Measurements from ENCODE around the gene SORCS1.

The SORCS1 gene

GRCh38 chr10:106982268-106982667, 182.2 kb downstream of the SORCS1 start:
- no peak for DNase-seq

GRCh38 chr10:106981452-106982075, 182.9 kb downstream of the SORCS1 start:
- DNase-seq: no peak

GRCh38 chr10:106980495-106981451, 183.7 kb downstream of the SORCS1 start:
- DNase-seq: no peak

GRCh38 chr10:106978756-106979155, 185.8 kb downstream of the SORCS1 start:
- DNase-seq: no peak

- no peak for DNase-seq
Observed at GRCh38 chr10:106973716-106974115, 190.8 kb downstream of the SORCS1 start.

- DNase-seq: no peak
Observed at GRCh38 chr10:106973288-106973687, 191.2 kb downstream of the SORCS1 start.

GRCh38 chr10:106972381-106972780, 192.1 kb downstream of the SORCS1 start:
- DNase-seq: no peak

GRCh38 chr10:106971411-106971831, 193.1 kb downstream of the SORCS1 start:
- DNase-seq: no peak

GRCh38 chr10:106967452-106967851, 197.1 kb downstream of the SORCS1 start:
- DNase-seq: no peak

- DNase-seq: no peak
Observed at GRCh38 chr10:106960812-106961211, 203.7 kb downstream of the SORCS1 start.

- no peak for DNase-seq
Observed at GRCh38 chr10:106959521-106959920, 205.0 kb downstream of the SORCS1 start.

GRCh38 chr10:106958589-106959361, 205.7 kb downstream of the SORCS1 start:
- DNase-seq: no peak

- no peak for DNase-seq
Observed at GRCh38 chr10:106957823-106958588, 206.5 kb downstream of the SORCS1 start.

GRCh38 chr10:106956216-106956915, 208.1 kb downstream of the SORCS1 start:
- no peak for DNase-seq

- no peak for DNase-seq
Observed at GRCh38 chr10:106955133-106955532, 209.4 kb downstream of the SORCS1 start.

- no peak for DNase-seq
Observed at GRCh38 chr10:106952033-106952432, 212.5 kb downstream of the SORCS1 start.

- DNase-seq: no peak
Observed at GRCh38 chr10:106949680-106950478, 214.6 kb downstream of the SORCS1 start.

GRCh38 chr10:106947643-106948042, 216.9 kb downstream of the SORCS1 start:
- no peak for DNase-seq

- no peak for DNase-seq
Observed at GRCh38 chr10:106942035-106942662, 222.4 kb downstream of the SORCS1 start.

GRCh38 chr10:106941297-106942034, 223.0 kb downstream of the SORCS1 start:
- no peak for DNase-seq

Measured in activated CD4-positive, CD25-positive, alpha-beta regulatory T cell treated with anti-CD3 and anti-CD28 coated beads, Interleukin-2, amount 50 U/mL, for 72 hours (primary cell).